ENCODE measurements around the gene GGNBP2.

The GGNBP2 gene

GRCh38 chr17:36613155-36613554, 68.4 kb downstream of the GGNBP2 start:
- DNase-seq (ENCODE audit: low read depth, low spot score): no peak
- no peak for TF ChIP-seq CTCF (IDR thresholded peaks at IDR 0.05; ENCODE audit: insufficient read depth, low read length, missing control alignments)
- CTCF ChIA-PET: interaction anchor here (1.2 to 9.4 kb wide), 4 partner anchors 11 to 626 kb away, joined by 4 to 93 read pairs (median 28); partner anchors contain the start of gene MRM1
- H3K4me3 ChIP-seq (ENCODE audit: low read depth, low read length): no peak overlapping the region
- POLR2A ChIA-PET: no interaction called here

GRCh38 chr17:36614081-36614480, 69.4 kb downstream of the GGNBP2 start:
- CTCF ChIA-PET: interaction anchor here (1.5 to 9.4 kb wide), 4 partner anchors 12 to 434 kb away, joined by 3 to 93 read pairs (median 33); partner anchors contain the start of gene MRM1
- TF ChIP-seq CTCF (IDR thresholded peaks at IDR 0.05; ENCODE audit: insufficient read depth, low read length, missing control alignments): no peak
- no peak overlapping the region for H3K4me3 ChIP-seq (ENCODE audit: low read depth, low read length)
- DNase-seq (ENCODE audit: low read depth, low spot score): no peak
- POLR2A ChIA-PET: no interaction called here

GRCh38 chr17:36614933-36615332, 70.2 kb downstream of the GGNBP2 start:
- no peak for TF ChIP-seq CTCF (IDR thresholded peaks at IDR 0.05; ENCODE audit: insufficient read depth, low read length, missing control alignments)
- CTCF ChIA-PET: interaction anchor here (0.6 to 9.4 kb wide), 5 partner anchors 12 to 605 kb away, joined by 3 to 93 read pairs (median 14); partner anchors contain the start of gene MRM1

GRCh38 chr17:36616061-36617029, 71.6 kb downstream of the GGNBP2 start:
- CTCF ChIA-PET: interaction anchor here (1.2 to 9.4 kb wide), 4 partner anchors 7 to 431 kb away, joined by 3 to 93 read pairs (median 9); no protein-coding TSS in a partner anchor
- no peak for TF ChIP-seq CTCF (IDR thresholded peaks at IDR 0.05; ENCODE audit: insufficient read depth, low read length, missing control alignments)
- POLR2A ChIA-PET: no interaction called here
- DNase-seq (ENCODE audit: low read depth, low spot score): no peak
- H3K4me3 ChIP-seq (ENCODE audit: low read depth, low read length): no peak overlapping the region

More at GRCh38 chr17:36614933-36615332, 70.2 kb downstream of the GGNBP2 start:
- DNase-seq (ENCODE audit: low read depth, low spot score): no peak
- POLR2A ChIA-PET: no interaction called here
- H3K4me3 ChIP-seq (ENCODE audit: low read depth, low read length): no peak overlapping the region

- TF ChIP-seq CTCF (IDR thresholded peaks at IDR 0.05; ENCODE audit: insufficient read depth, low read length, missing control alignments): no peak
- no peak for DNase-seq (ENCODE audit: low read depth, low spot score)
- ChIA-PET CTCF (interaction anchor here (1.2 to 9.4 kb wide), 2 partner anchors 10 to 11 kb away, joined by 3 to 93 read pairs; no protein-coding TSS in a partner anchor), POLR2A (no interaction called here)
- H3K4me3 ChIP-seq (ENCODE audit: low read depth, low read length): no peak overlapping the region
Observed at GRCh38 chr17:36617773-36618172, 73.1 kb downstream of the GGNBP2 start.

GRCh38 chr17:36623281-36623680, 78.6 kb downstream of the GGNBP2 start:
- no peak for TF ChIP-seq CTCF (IDR thresholded peaks at IDR 0.05; ENCODE audit: insufficient read depth, low read length, missing control alignments)
- ChIA-PET CTCF (interaction anchor here (1.2 to 7.9 kb wide), 3 partner anchors 9 to 423 kb away, joined by 4 to 93 read pairs (median 27); partner anchors contain the start of gene MRM1), POLR2A (no interaction called here)
- no peak for DNase-seq (ENCODE audit: low read depth, low spot score)
- H3K4me3 ChIP-seq (ENCODE audit: low read depth, low read length): no peak overlapping the region

Data from AG04449 (cell line).